NCI-H2029 (cell line): ENCODE data around the gene GYG2.

Source experiments
- DNase-seq: peaks from one replicate; lab custom pipeline; 2025; lab: John Stamatoyannopoulos, UW

Gene GYG2

DNA sequence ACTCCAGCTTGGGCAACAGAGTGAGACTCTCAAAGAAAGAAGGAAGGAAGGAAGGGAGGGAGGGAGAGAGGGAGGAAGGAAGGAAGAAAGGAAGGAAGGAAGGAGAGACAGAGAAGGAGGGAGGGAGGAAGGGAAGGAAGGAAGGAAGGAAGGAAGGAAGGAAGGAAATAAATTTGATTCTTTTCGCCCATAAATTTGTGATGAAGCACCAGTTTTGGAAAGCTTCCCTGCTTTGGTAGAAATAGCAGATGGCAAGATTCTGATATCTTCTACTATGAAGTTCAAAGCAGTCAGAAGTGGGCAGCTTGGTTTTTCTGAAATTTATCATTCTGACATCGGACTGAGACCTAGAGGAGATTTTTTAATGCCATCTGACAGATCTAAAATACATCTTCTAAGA, 11.7 kb upstream of the GYG2 start:
- DNase-seq = no peak

DNA sequence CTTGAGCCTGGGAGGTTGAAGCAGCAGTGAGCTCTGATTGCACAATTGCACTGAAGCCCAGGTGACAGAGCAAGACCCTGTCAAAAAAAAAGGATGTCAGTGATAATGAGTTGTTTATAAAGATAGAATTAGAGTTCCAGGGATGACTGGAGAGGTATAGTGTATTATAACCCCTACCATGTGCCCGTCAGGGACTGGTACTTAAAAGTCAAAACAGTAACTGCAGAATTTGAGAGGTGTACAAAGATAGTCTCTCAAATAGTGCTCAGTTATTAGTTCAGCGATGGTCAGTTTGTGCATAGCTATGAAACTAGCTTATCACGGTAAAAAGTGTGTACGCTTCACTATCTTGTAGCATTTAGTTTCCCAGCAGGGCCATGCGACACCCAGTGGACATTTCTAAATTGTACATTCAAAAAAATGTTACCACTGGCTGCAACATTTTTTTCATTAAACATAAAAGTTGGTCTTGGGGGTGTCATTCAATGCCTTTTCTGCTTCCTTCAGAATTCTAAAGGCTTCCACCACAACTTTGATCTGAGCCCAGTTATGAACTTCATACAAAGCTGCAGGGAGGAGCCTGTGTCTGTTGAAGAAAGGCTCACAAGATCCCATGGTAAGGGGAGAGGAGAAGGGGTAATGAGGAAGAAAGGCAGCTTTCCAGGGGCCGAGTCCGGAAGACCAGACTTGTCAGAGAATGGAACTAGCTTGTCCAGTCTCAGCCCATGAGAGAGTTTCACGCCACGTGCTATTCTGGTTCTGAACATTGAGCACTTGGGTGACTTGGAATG, 9.2 kb upstream of the GYG2 start:
- DNase-seq = no peak

DNA sequence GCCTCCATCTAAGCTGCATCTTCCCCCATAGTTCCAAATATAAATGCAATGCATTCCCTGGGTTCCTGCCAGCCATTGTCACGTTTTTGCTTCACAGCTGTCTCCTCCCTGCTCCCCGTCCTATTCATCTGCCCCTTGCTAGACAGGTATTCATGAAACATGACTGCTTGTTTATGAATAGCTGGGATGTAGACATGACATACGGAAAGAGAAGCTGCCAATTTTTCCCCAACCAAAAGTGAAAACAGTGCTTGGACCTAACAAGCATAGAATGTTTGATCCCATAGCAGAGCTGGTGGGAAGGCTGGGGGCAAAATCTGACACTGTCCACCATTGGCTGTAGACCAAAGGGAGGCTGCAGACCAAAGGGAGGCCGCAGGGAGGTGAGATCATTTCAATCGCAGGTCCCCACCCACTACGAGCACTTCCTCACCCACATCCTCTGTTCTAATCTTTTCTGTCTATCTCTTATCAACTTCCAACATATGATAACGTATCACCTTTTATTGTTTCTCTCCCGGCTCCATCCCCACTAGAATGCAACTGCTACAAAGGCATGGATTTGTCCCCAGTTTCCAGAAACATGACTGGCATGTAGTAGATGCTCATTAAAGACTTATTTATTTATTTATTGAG, 8.5 kb upstream of the GYG2 start:
- no peak for DNase-seq

DNA sequence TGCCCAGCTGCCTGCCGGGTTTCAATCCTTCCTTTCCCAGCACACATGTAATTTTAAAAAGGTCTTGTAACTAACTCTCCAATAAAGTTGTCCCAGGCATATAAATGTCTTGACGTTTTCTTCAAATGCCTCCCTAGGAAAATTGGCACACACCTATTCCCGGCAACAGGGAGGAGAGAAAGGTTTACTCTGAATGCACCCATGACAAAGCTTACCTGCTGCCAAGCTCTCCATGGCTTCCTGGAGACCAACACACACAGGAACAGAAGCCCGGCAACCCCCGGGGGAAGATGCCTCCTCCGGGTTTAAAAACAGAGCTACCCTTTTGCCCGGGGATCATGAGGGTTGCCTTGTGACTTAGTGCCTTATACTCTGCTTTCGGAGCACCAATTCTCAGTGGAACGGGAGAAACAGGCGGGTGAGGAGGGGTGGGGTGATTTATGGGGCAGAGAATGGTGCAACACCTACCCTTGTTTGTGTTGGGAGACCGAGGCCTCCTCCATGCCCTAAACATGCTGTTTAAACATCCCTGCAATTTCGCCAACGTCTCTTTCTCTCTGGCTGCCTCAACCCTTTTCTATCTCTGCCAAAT, 4.8 kb upstream of the GYG2 start:
- DNase-seq = no peak

DNA sequence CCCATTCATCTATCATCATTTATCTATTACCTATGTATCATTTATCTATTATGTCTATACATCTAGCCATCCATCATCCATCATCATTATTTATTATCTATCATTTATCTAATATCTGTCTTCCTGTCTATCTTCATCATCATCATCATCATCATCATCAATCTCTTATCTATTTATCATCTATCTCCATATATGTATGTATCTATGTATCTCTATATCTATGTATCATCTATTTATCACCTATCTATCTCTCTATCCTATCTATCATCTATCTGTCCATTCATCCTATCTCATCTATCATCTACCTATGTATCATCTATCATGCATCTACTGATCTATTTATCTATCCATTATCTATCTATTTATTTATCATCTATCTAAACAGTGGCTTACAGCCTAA, 3.8 kb upstream of the GYG2 start:
- no peak for DNase-seq

DNA sequence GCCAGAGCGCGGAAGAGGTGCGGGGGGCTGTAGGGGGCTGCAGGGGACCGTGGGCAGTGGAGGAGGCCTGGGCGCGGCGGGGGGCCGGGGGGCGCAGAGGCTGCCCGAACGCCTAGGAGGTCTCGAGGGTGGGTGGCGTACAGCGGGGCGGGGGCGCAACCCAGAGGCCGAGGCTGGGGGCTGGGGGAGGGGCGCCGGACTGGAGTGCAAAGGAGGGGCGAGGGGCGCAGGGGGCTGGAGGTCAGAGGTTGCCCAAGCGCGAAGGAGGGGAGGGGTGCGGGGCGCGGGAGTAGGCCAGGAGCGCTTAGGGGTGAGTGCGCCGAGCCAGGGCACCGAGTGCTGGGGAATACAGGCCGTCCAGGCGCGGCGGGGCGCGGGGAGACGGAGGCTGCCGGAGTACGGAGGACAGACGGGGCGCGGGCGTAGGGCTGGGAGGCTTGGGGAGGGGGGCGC, 255 bp downstream of the GYG2 start:
- DNase-seq = no peak

DNA sequence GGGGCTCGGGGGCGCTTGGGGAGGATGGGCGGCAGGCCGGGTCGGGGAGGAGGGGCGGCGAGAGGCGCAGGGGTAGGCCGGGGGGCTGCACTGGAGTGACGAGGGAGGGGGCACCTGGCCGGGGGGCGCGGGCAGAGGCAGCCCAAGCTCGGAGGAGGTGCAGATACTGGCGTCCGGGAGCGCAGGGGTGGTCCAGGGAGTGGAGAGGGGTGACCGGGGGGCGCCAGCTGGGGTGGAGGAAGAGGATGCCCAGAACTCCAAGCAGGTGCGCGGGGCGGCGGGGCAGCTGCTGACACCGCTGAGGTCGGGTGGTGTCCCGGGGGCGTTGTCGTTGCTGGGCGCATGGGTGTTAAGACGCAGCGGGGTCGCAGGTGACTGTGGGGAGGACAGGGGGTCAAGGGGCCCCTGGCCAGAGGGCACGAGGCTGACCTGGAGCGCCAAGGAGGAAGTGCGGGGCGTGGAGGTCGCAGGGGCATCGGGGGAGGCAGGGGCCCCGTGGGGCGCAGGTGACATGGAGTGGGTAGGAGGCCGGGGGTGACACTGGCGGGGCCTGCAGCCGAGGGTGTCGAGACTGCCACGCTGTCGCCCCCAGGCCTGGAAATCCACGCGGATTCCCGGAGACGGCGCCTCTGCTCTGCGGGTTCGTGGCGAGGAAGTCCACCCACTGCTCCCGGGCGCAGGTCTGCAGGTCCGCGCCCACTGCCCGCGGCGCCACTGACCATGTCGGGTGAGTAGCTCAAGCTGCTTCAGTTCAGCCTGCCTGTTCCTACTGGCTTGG, 928 bp downstream of the GYG2 start:
- DNase-seq = no peak

DNA sequence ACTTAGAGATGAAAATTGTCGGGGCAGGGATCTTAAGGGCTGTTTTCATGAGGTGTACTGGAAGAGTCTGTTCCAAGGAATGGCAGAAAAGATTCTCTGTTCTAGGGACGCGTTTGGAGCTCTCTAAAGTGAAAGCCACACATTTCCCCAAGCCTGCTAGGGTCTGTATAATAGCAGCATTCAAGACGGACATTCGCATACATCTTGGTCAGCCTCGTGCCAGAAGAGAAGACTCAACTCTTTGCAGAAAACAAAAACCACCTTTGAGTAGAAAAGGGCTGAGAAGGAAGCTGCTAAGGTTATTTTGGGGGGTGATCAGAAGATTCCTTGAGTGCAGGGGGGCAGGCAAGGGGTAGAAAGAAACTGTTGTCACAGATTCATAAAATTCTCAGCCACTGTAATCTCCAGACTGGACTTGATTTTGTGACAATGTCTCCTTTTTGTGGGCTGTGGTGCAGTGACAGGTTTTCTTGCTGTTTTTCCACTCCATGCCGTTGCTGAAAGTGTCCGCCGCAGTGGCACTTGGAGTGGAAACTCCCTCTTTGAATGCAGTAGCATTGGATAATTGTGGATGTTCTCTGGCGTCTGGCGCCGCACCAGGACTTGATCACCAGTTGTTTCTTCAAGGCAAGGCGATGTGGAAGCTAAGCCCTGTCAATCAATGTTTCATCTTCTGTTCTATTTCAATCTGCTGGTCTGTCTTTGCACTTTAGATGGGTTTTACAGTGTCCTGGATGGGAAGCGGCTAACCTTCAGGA, 2.9 kb downstream of the GYG2 start:
- no peak for DNase-seq

DNA sequence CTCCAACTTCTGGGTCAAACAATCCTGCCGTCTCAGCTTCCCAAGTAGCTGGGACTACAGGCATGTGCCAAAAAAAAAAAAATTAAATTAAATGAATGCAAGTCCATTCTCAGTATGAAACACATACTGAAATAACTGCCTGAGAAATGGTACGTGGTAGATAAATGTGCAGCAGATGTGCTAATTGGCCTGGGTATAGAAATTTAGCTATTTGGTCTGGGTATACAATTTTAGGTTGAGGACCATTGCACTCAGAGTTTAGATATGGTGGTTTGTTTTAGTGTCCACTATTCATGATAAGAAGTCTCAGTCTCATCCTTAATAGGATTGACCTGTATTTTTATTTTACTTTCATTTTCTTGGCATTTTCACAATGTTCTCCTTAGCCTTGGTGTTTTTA, 9.2 kb downstream of the GYG2 start:
- no peak for DNase-seq

DNA sequence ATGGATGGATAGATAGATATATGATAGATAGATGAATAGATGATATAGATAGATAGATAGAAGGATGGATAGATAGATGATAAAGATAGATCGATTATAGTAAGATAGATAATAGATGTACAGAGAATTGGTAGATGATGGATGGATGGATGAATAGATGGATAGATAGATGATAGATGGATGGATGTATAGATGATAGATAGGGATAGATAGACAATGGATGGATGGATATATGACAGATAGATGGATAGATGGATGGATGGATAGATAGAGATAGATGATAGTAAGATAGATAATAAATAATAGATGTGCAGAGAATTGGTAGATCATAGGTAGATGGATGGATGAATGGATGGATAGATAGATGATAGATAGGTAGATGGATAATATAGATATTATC, 12.2 kb downstream of the GYG2 start:
- DNase-seq = no peak

DNA sequence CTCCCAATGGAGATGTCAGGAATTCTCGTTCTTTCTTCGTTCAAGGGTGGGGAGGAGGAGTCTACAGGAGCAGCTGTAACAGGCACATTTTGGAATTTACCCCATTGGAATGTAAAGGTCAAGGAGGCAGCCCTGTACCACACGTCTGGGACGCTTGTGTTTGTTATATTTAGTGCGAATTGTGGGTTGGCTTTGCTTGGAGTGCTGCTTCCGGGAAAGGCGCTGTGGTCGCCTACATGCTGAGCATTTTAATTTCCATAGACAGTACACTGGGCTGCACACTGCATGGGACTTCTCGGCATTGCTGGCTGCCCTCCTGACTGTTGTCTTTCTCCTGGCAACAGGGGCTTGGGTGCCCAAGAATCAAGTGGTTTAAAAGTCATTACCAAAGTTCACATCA, 12.8 kb downstream of the GYG2 start:
- no peak for DNase-seq

DNA sequence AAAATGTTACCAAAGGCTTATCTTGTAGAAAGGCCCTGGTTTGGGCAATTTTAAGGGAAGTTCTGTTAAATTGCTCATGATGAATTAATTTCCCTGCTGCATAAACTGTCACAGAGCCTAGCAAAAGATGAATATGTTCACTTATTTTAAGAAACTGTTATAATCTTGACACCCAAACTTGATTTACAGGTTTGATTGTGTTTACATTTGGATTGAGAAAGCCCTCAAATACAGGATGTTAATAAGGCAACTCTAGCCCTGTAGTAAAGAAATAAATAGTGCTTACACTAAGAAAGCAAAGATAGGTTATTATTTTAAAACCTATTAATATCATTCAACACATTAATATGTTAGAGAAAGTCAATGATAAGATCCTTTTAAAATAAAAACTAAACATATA, 18.3 kb downstream of the GYG2 start:
- DNase-seq = no peak

DNA sequence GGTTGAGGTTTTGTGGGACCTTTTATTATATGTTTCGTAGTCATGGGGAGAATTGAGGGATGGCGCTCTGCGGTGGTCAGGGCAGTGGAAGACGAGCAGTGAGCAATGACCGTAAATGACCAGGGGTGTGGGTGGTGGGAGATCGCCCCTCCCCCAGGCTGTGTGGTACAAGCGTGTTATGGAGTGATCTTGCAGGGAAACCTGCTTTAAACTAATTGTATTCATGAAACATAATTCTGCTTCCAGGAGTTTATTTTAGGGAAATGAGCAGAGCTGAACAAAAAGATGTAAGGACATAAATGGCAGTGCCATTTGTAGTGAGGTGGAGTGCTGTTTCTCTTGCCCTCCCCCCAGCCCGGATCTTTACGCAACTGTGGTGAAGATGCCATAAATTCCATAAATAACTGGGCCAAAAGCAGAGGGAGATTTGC, 20.2 kb downstream of the GYG2 start:
- DNase-seq = no peak

DNA sequence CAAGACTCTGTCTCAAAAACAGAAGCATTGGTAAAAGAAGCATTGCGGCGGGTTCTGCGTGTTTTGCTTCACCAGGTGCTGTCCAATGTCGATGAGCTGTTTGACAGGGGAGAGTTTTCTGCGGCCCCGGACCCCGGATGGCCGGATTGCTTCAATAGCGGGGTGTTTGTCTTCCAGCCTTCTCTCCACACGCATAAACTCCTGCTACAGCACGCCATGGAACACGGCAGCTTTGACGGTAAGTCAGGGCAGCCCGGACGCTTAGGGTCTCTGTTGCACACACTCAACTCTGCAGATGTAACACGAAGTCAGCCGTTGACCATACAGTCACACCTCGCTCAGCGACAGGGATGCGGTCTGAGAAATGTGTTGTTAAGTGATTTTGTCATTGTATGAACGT, 26.2 kb downstream of the GYG2 start:
- DNase-seq = no peak

DNA sequence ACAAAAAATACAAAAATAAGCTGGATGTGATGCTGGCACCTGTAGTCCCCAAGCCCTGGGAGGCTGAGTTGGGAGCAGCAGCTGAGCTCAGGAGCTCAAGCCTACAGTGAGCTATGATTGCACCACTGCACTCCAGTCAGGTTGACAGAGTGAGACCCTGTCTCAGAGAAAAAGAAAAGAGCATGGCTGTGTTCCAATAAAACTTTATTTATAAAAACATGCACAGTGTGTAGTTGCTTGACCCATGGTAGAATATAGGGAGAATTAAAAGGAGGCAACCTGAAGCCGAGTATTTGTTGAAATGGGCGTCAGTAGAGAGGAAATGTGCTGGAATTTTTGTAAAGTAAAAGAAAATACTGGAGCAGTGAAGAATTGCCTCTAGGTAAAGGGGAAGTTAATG, 27.0 kb downstream of the GYG2 start:
- no peak for DNase-seq

DNA sequence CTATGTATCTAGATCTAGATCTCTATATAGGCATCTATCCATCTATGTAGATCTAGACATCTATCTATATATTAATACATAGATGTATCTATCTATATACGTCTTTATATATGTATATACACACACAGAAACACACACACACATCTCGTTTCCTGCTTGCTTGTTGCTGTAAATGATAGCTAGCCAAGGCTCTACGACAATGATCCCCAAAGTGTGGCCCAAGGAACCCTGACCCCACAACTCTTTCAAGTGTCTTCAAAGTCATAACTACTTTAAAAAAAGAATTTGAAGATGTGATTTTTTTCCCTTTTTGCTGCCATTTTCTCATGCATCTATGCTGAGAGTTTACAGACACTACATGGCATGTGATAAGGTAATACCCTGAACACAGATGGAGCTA, 28.8 kb downstream of the GYG2 start:
- no peak for DNase-seq

DNA sequence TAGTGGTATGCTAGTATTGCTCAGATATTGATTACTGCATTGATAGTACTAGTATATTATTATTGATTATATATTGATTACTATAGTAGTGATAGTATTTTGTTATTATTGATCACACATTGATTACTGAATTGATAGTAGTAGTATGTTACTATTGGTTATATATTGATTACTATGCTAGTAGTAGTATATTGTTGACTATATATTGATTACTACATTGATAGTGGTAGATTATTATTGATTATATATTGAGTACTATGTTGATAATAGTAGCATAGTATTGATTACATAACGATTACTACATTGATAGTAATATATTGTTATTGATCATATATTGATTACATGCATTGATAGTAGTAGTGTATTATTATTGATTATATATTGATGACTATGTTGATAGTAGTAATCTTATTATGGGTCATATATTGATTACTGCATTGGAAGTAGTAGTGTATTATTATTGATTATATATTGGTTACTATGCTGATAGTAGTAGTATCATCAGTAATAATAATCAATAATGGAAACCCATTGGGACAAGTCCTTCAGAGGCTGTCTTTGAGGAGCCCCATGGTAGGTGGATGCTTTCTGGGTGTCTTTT, 30.6 kb downstream of the GYG2 start:
- DNase-seq = no peak

DNA sequence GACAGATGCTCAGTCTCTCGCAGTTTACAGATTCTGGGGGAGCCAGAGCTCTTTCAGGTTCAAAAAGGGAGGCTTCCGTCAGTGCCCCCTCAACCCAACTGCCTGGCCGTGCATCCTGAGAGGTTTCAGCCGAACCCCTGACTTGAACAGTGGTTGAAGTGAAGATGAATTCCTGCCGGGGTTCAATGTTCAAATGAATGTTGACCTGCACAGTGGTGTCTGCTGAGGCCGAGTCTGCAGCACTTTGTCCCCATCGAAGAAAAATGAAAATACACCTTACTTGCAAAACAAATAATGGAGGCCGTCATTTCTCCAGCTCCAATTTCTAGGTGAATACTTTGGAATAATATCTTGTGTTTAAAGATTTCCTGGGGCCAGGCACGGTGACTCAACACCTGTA, 33.7 kb downstream of the GYG2 start:
- no peak for DNase-seq

DNA sequence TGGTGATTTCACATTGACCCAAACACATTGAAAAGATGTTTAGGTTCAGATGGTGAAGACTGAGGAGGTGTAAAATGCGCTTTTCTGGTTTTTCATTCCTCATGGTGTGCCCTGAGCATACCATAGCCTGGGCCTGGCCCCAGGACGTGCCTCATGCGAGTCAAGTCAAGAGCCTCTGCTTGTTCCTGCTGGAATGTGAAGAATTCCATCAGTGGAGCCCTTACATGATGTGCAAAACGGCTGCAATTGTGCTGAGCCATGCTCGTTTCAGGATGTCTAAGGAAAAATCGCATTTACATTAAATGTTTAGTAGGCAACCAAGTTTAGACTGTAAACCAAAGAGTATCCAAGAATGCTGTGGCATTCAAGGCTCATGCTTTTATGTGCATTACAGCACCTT, 34.9 kb downstream of the GYG2 start:
- no peak for DNase-seq

DNA sequence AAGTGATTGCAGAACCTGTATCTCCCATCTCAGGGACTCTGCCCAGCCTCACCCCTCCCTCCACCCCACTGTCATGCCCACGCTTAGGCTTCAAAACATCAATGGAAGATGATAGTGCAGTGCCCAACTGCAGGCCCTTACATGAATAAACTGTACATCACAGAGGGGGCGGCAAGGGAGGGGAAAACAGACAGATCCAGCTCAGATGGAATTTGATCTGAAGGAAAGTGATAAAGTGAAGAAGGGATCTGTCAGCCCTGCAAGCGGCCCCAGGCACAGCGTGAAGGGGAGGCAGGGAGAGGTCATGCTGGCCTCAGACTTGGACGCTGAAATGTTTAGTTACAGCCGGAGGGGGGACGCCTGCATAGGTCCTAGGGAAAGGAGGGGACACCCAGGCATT, 38.5 kb downstream of the GYG2 start:
- DNase-seq = no peak

DNA sequence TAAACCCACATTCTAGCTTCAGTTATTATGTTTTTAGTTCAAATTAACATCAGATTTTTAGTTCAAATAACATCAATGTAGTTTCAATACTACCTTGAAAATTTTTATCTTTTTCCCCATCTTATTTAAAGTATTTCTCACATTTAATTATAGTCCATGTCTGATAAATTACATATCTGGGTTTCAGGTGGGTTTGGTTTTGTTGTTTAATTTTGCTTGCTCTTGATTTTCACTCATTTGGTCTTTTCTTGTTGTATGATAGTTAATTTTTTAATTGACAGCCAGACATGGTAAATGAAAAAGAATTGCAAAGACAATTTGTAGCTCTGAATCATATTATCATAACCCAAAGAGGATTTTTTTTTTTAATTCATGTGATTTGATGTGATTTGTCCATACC, 41.9 kb downstream of the GYG2 start:
- no peak for DNase-seq

DNA sequence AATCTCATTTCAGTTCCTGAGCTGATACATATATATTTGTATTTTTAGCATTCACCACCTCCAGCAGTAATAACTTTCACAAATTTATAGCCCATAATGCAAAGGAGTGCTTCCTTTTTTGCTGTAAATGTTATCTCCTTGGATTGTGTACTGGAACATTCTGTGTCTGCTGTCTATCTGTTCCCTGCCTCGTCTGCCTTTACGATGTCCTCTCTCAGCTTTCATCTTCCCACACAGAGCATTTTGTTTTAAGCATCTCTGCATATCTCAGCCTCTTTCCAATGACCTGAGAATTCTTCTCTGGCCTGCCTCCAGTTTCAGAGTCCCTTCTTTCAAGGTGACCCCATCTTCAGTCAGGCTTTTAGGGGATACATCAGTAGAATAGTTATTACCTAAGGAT, 43.1 kb downstream of the GYG2 start:
- no peak for DNase-seq
